HG03039 (cell line): ENCODE measurements around the gene LMBR1.
"Not testable (repeated sequence)": the region's sequence is repeated elsewhere in the genome, so short reads cannot be mapped to it uniquely, and the experiment has no call there.

Experiments used
- ATAC-seq: cut with Tn5 transposase; IDR thresholded peaks from one replicate; pipeline ENCODE4 v1.9.1; 2021; ENCODE audit warnings: mild to moderate bottlenecking, moderate library complexity; ENCODE audit not compliant: unreplicated experiment

LMBR1 gene

DNA sequence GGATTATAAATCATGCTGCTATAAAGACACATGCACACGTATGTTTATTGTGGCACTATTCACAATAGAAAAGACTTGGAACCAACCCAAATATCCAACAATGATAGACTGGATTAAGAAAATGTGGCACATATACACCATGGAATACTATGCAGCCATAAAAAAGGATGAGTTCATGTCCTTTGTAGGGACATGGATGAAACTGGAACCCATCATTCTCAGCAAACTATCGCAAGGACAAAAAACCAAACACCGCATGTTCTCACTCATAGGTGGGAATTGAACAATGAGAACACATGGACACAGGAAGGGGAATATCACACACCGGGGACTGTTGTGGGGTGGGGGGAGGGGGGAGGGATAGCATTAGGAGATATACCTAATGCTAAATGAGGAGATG lies 89.3 kb downstream of the LMBR1 start:
- ATAC-seq = not testable (repeated sequence)

DNA sequence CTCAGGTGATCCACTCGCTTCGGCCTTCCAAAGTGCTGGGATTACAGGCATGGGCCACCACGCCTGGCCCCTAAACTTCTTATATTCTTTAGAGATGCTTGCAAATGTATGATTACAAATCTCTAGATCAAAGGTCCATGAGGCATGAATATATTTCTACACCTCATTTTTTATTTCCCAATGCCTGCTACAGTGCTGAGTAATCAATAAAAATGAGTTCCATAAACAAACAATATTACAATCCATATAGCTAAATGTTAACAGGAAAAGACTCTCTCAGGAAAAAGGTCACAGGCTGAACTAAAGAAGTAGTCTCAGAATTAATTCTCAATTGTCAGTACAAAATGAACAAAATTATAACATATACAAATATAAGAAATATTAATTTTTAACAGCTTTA lies 90.8 kb downstream of the LMBR1 start:
- ATAC-seq = no peak

DNA sequence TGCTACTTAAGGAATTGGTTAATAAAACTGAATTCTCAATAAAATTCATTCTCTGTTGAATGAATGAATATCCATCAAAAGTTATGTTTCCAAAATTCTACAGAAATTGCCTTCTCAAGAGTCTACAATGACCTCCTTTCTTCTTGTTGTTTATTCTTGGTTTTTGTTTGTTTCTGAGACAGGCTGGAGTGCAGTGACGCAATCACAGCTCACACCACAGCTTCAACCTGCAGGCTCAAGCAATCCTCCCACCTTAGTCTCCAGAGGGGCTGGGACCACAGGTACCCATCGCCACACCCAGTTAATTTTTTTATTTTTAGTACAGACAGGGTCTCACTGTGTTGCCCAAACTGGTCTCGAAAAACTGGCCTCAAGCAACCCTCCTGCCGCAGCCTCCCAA lies 97.6 kb downstream of the LMBR1 start:
- no peak for ATAC-seq

DNA sequence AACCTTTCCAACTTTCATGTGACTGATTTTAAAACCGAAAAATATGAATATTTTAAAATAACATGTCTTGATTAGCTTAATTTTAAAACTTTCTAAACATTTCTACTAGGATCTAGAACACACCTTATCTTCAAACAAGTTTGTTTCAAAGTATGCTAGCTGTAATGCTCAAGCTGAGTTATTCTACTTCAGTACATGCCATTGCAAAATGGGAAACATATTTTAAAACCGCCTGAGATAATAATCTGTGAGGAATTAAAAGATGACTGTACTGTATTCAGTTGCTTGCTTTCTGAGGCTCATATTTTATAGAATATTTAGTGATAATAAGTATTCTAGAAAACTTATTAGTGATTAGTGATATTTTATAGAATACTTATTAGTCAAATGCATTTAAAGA lies 99.6 kb downstream of the LMBR1 start:
- no peak for ATAC-seq

DNA sequence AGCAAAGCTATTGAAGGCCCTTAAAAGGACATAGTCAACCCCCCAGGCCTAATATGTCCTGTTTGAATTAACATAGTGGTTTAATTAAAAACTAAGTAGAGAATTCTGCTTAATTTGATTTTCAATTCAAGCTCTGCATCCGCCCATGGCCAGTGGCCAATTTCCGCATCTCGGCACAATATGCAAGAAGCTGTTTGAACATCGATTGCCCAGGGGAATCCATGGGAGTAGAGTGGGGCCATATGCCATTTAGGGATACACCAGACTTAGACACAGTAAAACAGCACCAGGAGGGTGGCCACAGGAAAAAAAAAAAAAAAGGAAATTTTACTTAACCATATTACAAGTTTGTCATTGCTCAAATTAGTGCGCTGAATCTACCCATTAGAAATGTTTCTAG lies 100.4 kb downstream of the LMBR1 start:
- no peak for ATAC-seq

DNA sequence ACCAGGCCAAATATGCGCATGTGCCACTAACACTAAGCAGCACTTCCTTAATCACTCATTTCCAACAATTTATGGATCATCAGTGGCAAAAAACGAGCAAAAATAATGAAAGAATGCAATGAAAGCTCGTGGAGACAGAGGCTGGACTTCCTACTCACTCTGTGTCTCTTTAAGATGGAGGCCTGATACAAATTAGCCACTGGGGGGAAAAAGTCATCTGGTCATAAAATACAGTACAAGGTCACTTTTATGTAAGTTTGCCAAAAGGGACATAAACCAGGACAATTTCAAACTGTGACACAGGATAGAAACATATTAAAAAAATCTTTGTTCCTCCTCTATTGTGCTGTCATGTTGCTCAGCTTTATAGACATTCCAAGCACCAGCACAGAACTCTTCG lies 101.7 kb downstream of the LMBR1 start:
- ATAC-seq = no peak

DNA sequence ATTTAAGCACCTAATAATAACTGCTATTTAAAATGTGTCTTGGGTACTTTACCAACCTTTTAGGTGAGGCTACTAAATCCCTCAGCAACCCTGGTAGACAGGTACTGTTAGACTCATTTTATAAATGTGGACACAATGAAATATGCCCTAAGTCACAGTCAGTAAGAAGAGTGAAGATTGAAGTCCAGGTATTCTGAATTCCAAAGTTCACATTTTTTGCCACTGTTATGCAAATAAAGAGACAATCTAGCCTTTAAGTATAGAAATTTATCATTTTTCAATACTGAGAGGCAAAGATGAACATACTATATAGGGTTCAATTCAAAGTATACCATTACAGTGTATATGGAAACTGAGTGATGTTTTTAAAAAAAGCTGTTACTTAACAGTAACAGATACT lies 102.7 kb downstream of the LMBR1 start:
- ATAC-seq = no peak

DNA sequence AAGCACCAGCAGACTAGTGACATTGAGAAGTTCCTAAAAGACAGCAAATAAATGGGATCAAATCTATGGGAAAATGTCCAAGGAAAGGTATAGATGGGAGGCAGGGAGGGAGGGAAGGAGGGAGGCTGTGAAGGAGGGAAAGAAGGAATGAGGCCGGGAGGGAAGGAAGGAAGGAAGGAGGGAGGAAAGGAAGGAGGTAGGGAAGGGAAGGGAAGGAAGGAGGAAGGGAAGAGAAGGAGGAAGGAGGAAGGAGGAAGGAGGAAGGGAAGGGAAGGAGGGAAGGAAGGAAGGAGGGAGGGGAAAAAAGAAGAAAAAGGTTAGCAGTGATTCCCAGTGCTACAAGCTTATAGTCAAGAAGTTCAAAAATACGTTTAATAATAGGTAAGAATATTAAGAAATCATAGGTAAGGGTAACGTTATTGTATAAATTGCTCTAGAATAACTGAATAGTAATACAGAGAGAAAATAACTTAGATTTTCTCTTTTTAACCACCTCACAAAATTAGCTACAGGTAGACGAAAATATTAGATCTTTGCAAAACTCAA lies 106.9 kb downstream of the LMBR1 start:
- no peak for ATAC-seq

DNA sequence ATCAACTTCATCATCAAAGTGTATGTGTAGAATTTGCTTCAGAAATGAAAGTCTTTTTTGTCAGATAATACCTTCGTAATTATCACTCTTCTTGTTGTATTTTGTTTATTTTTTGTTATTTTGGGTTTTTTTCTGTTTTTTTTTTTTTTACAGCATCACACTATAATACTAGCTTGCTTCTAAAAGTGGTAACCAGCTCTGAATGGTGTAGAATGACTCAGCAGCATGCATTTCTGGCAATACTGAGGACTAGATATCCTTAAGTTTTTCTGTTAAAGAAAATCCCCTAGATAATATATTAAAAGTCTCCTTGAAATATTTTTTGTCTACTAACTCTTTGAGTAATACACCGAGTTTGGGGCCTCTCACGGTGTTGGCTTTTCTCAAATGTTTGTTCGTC lies 109.1 kb downstream of the LMBR1 start:
- ATAC-seq = no peak

DNA sequence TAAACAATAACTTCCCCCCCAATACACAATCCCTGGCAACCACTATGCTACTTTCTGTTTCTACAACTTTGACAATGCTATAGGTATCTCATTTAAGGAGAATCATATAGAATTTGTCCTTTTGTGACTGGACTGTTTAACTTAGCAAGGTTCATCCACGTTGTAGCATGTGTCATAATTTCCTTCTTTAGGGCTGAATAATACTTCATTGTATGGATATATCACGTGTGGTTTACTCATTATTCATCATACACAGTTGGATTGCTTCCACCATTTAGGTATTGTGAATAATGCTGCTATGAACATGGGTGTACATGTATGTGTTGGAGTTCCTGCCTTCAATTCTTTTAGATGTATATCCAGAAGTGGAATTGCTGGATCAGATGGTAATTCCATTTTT lies 111.0 kb downstream of the LMBR1 start:
- no peak for ATAC-seq

DNA sequence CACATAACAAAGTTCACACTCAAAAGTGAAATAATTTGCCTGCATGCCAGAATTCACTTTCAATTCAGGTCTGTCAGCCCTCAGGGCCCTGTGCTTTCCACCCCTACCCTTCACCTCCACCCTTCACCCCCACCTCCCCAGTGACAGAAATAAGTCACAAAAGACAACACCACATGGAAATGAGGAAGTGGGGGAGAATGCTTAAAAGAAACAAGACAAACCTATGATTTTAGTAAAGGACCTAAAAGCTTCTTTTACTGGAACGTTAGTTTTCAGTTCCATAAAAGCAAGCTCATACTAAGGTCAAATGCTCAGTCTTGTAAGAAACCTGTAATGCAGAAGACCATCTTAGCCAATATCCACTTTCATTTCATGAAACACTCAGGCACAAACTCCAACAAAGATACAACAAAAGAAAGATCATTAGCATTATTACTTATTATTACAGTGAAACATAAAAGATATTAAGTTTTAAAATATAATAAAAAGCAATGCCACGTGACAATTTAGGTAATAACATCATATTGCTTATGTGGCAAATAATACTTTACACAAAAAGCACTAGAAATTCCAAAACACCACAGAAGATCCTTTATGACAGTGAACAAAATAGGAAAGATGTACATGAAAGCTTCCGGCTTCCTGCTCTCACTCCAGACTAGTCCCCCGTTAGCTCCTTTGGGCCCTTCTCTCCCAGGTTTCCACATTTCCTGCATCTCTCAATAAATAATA lies 112.1 kb downstream of the LMBR1 start:
- peak; percentile 81 for ATAC-seq

DNA sequence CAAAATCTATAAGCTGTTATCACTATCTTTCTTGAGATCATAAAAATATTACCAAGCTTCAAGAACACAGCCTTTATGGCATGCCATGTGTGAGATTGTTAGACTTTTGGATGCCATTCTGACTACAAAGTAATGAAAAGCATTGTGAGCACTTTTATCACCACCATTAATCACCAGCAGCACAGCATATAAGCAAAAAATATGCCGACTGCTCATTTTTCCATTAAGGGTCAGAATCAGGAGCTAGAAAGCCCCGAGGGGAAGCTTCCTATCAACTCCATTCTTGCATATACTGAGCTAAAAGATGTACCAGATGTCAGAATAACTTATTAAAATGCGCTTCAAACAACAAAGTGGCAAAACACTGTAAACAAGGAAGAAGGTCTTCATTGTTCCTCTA lies 114.3 kb downstream of the LMBR1 start:
- ATAC-seq = no peak

DNA sequence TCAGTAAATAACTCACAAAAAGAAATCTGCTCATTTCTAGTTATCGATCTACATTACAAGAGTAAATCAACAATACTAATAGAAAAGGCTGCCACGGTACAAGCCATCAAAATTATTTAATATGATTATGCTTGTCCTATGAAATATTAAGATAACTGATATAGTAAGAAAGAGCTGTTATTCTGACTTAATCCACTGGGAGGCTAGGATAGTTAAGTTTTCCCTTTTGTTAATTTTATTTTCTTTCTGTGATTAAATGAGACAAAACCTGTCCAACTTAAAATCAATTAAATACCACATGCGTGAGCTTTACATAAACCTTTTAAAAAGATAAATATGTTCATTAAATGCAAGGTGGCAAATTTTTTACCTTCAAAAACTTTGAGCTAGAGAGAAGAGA lies 114.8 kb downstream of the LMBR1 start:
- ATAC-seq = no peak

DNA sequence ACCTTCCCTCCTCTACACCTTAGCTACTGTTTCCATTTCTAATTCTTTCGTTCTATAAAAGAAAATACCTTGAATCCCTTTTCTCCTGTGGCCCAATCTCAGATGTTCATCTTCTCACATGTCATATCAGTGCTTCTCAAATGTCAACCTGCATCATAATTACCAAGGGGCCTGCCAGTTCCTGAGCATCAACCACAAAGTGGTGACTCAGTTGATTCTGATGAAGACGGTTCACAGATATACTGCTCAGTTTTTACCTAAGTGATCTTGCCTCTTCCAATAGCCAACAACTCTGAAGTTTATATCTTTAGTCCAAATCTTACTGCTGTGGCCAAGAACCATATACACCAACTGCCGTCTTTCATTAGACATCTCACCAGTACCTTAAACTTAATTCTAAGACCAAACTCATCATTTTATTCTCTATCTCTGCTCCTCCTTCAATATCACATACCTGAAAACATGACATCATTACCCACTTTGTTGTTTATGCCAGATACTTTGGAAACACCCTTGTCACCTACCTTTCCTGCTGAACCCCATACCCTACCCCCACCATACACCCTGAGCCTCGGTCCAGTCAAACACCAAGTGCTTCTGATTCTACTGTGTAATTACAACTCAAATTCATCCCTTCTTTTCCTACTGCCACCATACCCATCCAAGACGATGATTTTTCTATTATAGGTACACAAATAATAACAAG lies 115.5 kb downstream of the LMBR1 start:
- ATAC-seq = no peak

DNA sequence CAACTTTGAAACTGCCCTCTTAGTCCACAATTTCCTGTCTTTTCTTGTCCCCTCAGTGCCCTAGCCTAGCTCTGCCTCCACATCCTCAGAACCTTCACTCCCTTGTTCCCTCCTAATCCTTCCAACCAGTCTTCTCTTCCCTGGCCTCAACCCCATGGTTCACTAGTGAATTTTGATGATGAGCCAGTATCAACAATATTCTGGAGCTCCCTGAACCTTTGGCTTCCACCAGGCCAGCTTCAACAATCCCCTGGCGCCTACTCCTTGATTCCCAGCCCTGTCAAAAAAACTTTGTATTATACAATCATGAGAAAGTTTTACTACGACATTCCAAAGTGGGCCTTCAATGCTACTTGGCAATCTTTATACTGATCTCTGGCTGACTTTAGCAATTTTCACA lies 116.5 kb downstream of the LMBR1 start:
- no peak for ATAC-seq

DNA sequence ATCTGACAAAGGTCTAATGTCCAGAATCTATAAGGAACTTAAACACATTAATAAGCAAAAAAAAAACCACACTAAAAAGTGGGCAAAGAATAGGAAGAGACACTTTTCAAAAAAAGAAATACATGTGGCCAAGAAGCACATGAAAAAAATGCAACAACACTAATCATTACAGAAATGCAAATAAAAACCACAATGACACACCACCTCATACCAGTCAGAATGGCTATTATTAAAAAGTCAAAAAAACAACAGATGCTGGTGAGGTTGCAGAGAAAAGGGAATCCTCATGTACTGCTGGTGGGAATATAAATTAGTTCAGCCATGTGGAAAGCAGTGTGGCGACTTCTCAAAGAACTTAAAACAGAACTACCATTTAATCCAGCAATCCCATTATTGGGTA lies 119.0 kb downstream of the LMBR1 start:
- ATAC-seq = peak; percentile 34

DNA sequence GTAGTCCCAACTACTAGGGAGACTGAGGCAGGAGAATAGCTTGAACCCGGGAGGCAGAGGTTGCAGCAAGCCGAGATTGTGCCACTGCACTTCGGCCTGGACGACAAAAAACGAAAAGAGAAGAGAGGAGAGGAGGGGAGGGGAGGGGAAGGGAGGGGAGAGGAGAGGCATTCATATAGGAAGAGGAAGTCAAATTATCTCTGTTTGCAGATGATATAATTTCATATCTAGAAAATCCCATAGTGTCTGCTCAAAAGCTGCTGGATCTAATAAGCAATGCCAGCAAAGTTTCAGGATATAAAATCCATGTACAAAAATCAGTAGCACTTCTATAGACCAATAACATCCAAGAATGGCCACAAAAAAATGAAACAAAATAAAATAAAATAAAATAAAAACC lies 120.3 kb downstream of the LMBR1 start:
- no peak for ATAC-seq

DNA sequence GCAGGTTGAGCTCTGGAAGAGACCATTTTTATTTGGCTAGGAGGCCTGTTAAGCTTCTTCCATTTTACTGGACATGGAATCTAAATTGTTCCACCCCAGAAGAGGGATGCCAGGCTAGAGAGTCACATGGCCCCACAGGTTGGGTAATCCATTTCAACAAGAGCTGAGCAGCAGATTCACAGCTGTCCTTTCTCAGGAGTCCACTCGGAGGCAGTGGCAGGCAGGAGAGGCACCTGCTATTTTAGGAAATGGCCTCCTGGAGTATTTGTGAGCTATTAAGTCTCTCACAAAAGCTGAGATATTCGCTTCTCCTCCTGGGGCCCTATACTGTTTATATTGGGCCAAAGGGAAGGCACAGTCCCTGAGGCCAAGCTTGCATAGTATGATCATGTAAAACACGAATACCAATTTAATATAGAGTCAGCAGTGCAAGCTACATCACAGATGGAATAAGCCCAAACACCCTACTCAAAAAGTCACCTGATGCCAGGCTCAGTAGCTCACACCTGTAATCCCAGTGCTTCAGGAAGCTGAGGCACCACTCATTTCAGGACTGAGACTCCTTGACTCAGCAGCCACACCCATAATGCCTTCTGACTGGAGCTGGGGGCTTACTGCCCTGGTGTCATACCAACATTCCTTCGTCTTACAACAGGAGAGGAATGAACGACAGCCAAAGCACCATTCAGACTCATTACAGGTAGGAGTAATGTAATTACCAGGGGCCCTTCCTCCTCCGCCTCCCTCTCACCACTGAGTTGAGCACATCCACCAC lies 124.1 kb downstream of the LMBR1 start:
- ATAC-seq = no peak

DNA sequence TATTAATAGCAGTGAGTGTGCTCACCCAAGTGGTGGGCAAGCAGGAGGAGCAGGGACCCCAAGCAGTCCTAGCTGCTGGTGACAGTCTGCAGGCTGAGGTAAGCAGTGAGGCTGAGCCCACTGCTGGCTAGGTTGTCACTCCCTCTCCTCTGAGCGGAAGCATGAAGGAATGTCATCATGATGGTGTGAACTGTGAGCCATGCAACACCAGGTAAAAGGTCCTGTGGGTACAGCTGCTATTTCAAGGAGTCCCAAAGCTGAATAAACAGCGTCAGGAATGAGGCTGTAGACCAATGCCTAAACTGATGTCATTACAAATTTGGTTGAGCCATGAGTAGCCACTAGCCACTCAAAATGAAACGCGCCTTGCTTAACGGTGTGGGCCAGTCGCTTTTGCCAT lies 126.3 kb downstream of the LMBR1 start:
- no peak for ATAC-seq

DNA sequence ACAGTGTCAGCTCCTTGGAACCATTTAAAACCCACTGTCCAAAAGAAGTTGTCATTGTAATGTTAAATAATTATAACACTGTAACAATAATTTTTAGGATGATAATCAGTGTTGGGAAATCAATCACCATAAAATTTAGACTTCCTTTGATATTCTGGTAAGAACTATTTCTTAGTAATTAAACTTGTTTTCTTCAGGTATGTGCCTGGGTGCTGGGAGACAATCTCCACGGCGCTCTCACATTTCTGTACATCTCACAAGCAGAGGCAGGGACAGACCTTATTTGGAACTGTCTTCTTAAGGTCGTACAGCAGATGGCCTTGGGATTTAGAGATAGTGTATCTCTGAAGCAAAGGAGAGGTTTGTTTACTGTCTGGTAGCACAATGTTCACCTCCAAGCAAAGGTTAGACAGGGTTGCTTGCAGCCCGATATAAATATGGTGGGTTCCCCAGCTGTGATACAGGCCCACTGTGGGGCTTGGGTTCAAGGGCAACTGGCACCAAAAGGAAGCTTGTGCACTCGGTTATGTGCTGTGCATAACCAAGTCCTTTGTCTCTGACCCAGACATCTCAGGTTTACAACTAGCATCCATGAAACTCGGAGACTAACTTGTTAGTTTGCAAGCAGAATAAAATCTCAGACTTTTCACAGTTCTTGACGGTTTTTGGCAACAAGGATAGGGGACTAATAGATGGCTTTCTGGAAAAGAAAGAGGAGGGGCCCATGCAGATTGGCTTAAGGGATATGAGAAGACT lies 126.9 kb downstream of the LMBR1 start:
- ATAC-seq = no peak

DNA sequence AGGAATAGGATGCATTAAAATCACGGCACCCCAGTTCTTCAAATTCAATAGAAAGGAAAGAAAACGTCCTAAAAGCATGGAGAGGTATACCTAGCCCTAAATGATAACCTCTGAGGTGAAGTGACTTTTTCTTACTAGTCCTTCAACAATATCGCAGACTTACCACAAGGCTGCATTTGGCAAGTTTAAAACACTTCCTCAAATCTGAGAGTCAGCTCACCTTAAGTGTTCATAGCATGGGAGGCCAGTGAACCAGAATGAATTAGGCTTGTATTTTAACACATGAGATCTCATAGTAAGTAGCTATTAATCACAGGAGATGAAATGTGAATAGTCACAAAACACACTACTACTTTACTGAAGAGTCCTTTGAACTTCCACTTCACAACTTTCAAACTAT lies 128.2 kb downstream of the LMBR1 start:
- no peak for ATAC-seq
